HepG2 (cell line): ENCODE measurements around the gene FAM3D. TPM values are rescaled to one million over a fixed set of nuclear protein-coding genes. Genes with fewer than 3 reads are reported as not detected.
A peak's percentile ranks its signal among the peaks of the same experiment; 100 is the strongest.
"Not testable (repeated sequence)": the region's sequence is repeated elsewhere in the genome, so short reads cannot be mapped to it uniquely, and the experiment has no call there.

Experiments used
- ATAC-seq: fragments of 200-7000 bp; cut with Tn5 transposase; 3 replicates; pipeline ENCODE4 v1.9.1; 2020; ENCODE audit warnings: mild to moderate bottlenecking, moderate library complexity
- BruUV-seq: library from RNA; stranded (reverse); fragments of 400-500 nt; replicated peaks from 2 replicates; lab custom pipeline; 2021; lab: Mats Ljungman, UMichigan
- CTCF ChIA-PET: fragments of 300-600 bp; formaldehyde crosslinking; extraction: SDS; loops from one replicate; lab custom pipeline; 2021; ENCODE audit warnings: low total read pairs, inconsistent platforms, low intra/inter-chr PET ratio; lab: Yijun Ruan, JAX
- POLR2A ChIA-PET: fragments of 350-600 bp; sonication (Branson Sonifier 250); formaldehyde crosslinking; loops from one replicate; lab custom pipeline; 2020; ENCODE audit warnings: antibody characterized with exemption, inconsistent platforms; lab: Yijun Ruan, JAX
- DNase-seq: peaks from one replicate; pipeline ENCODE4 v3.0.0-alpha.2; 2015; ENCODE audit warnings: low spot score
- FAIRE-seq: peaks from 3 replicates; lab custom pipeline; 2011; peaks lifted over from hg19 to GRCh38; lab: Jason Lieb, UNC
- H2AFZ ChIP-seq: one replicate; pipeline ENCODE4 v1.6.1; 2011; ENCODE audit warnings: low read length, inconsistent platforms
- H3K27ac ChIP-seq: fragments of 300-600 bp; 3 replicates; pipeline ENCODE4 v1.8.0; 2011; ENCODE audit warnings: mixed run types, mild to moderate bottlenecking, mixed read lengths, low read length, inconsistent platforms; ENCODE audit not compliant: insufficient read depth; ENCODE audit errors: extremely low read length
- H3K27me3 ChIP-seq, 2 experiments: fragments of 200-600 bp in 1 of 2; 2 replicates in 1 of 2; 3 replicates in 1 of 2; pipeline versions ENCODE4 v1.6.0 to v1.8.0; 2011; ENCODE audit warnings: low read length in 2 of 2, mild to moderate bottlenecking in 2 of 2, moderate library complexity in 2 of 2, inconsistent platforms in 1 of 2; ENCODE audit not compliant: insufficient read depth in 2 of 2, control insufficient read depth in 1 of 2
- H3K36me3 ChIP-seq, 2 experiments: fragments of 200-600 bp in 1 of 2; replicated peaks in 1 of 2; 2 replicates in 1 of 2; 3 replicates in 1 of 2; pipeline versions ENCODE4 v1.5.1 to v1.8.0; 2011; ENCODE audit warnings: low read length in 2 of 2, inconsistent platforms in 1 of 2; ENCODE audit not compliant: insufficient read depth in 2 of 2, control insufficient read depth in 1 of 2
- H3K4me1 ChIP-seq: 2 replicates; pipeline ENCODE4 v1.5.1; 2012; ENCODE audit warnings: low read length, inconsistent platforms; ENCODE audit not compliant: insufficient read depth
- H3K4me2 ChIP-seq: 2 replicates; pipeline ENCODE4 v1.6.0; 2011; ENCODE audit warnings: low read depth, low read length, inconsistent platforms
- H3K4me3 ChIP-seq, 3 experiments: fragments of 200-600 bp in 1 of 3; sonication (generic), shearing (Covaris generic) in 1 of 3; replicated peaks in 1 of 3; 2 replicates each; pipeline ENCODE4 v1.5.1; 2011 to 2016; ENCODE audit warnings: low read length in 3 of 3, inconsistent platforms in 2 of 3, low read depth in 2 of 3, mild to moderate bottlenecking in 2 of 3, control low read depth in 1 of 3, mixed read lengths in 1 of 3; ENCODE audit not compliant: insufficient read depth in 1 of 3
- H3K79me2 ChIP-seq: one replicate; pipeline ENCODE4 v1.6.1; 2011; ENCODE audit warnings: low read length, inconsistent platforms; ENCODE audit not compliant: insufficient read depth
- H3K9ac ChIP-seq: 2 replicates; pipeline ENCODE4 v1.6.0; 2011; ENCODE audit warnings: mild to moderate bottlenecking, low read depth, low read length, inconsistent platforms; ENCODE audit not compliant: insufficient read depth
- H3K9me3 ChIP-seq: 2 replicates; pipeline ENCODE4 v1.5.1; 2012; ENCODE audit warnings: mild to moderate bottlenecking, low read length
- H4K20me1 ChIP-seq: 2 replicates; pipeline ENCODE4 v1.6.0; 2011; ENCODE audit warnings: inconsistent platforms, mild to moderate bottlenecking, low read length, moderate library complexity; ENCODE audit not compliant: insufficient read depth
- ARHGAP35 ChIP-seq: sonication (generic); formaldehyde crosslinking; IDR thresholded peaks from 2 replicates; pipeline ENCODE4 v1.9.0; 2022; ENCODE audit warnings: mild to moderate bottlenecking, inconsistent platforms, moderate library complexity, missing genetic modification reagents, borderline replicate concordance
- MAFK ChIP-seq, 2 experiments: IDR thresholded peaks in 1 of 2; conservative IDR thresholded peaks in 1 of 2; 2 replicates each; pipeline ENCODE4 v1.6.1; 2011; ENCODE audit warnings: improper control_type of control experiment in 2 of 2, low read length in 2 of 2
- ZNF644 ChIP-seq: IDR thresholded peaks from 2 replicates; pipeline ENCODE4 v1.6.1; 2016; ENCODE audit warnings: low read depth
- WGBS: methylation state at CpG from one replicate; pipeline ENCODE4 v1.1.6; 2017; ENCODE audit warnings: low lambda C conversion rate; 5-methylcytosine and 5-hydroxymethylcytosine counted together
- in situ Hi-C: cut with HindIII; loops from 2 replicates; pipeline ENCODE4 v1.10.0; 2017; ENCODE audit warnings: low pct_unique_long_range_greater_than_20kb; ENCODE audit not compliant: extremely low pct_ligation_motif_present
- intact Hi-C: fragments of 100-400 bp; cut with micrococcal nuclease; formaldehyde crosslinking; loops from one replicate; pipeline ENCODE4 v1.10.0; 2022; ENCODE audit not compliant: unreplicated experiment
- polyA plus RNA-seq, 8 experiments: library from polyadenylated mRNA; depleted of rRNA in 3 of 8; stranded (reverse) in 7 of 8; unstranded in 1 of 8; fragments of >200 nt; fragmentation: Illumina TruSeq in 4 of 8; extraction: Trizol in 4 of 8; gene quantifications; 2 replicates each; pipeline versions ENCODE4 v1.2.1 to v1.2.3, GENCODE V29; 2011 to 2016; ENCODE audit warnings: low read depth in 4 of 8, missing spikeins in 1 of 8, mixed read lengths in 1 of 8; ENCODE audit not compliant: insufficient read depth in 1 of 8
- total RNA-seq, 5 experiments: library from RNA; depleted of rRNA; stranded (reverse); fragments of >200 nt; fragmentation: Illumina TruSeq; extraction: Trizol; gene quantifications; 2 replicates each; pipeline ENCODE4 v1.2.3, GENCODE V29; 2016; ENCODE audit warnings: low read depth in 1 of 5

FAM3D gene
- total and polyA plus RNA-seq, 2 of the 13 experiments (the other 11 are each of a cell fraction or from before 2014, with no cell fraction given): not detected

GRCh38 chr3:58697561-58697960 lies 31.0 kb upstream of the FAM3D start:
- Histone ChIP-seq H3K79me2 (no peaks in the 10 kb centered on the region), H4K20me1 (no peaks in the 10 kb centered on the region), H3K27me3 (no peaks in the 10 kb centered on the region), H3K9me3 (peaks cover 18% of the 10 kb centered on the region; the same call in 1 of the 2 replicates), H2AFZ (no peak overlapping the region), H3K4me1 (no peaks in the 10 kb centered on the region), H3K27ac (no peak overlapping the region), H3K9ac (no peak overlapping the region), H3K4me2 (no peak overlapping the region), H3K4me3 (no peak overlapping the region), H3K36me3 (no peaks in the 10 kb centered on the region)
- intact Hi-C loops (no loop called here), in situ Hi-C loops (no loop called here)
- DNase-seq (no peak), ATAC-seq (no peak), FAIRE-seq (no peak)
- no peak for TF ChIP-seq ZNF644
- peak in 1 of 2 experiments; percentile 15; a peak in 1 of 4 replicates for TF ChIP-seq MAFK (conservative IDR thresholded peaks at IDR 0.05 in 1 of 2, IDR thresholded peaks at IDR 0.05 in 1 of 2; ENCODE audit: low read length in 2 of 2)
- no peak for TF ChIP-seq ARHGAP35
- ChIA-PET CTCF (no interaction called here), POLR2A (no interaction called here)
- BruUV-seq: no TSS peak

DNA sequence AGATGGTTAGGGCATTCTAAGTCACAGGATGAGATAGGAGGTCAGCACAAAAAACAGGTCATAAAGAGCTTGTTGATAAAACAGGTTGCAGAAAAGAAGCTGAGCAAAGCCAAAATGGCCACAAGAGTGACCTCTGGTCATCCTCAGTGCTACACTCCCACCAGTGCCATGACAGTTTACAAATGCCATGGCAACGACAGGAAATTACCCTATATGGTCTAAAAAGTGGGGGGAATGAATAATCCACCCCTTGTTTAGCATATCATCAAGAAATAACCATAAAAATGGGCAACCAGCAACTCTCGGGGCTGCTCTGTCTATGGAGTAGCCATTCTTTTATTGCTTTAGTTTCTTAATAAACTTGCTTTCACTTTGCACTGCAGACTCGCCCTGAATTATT lies 30.2 kb upstream of the FAM3D start:
- H3K4me3 ChIP-seq, FAIRE-seq, H3K27me3 ChIP-seq, POLR2A ChIA-PET, H2AFZ ChIP-seq, H3K4me1 ChIP-seq, DNase-seq, in situ Hi-C loops, H3K79me2 ChIP-seq, ATAC-seq, BruUV-seq, CTCF ChIA-PET, intact Hi-C loops, H3K9ac ChIP-seq, H3K27ac ChIP-seq, H3K4me2 ChIP-seq, H4K20me1 ChIP-seq, H3K36me3 ChIP-seq: not testable (repeated sequence)
- 0% methylated on average over 3 of the region's 3 CpGs for WGBS
- peaks cover 20% of the 10 kb centered on the region for H3K9me3 ChIP-seq
